Epithelial cell of prostate (primary cell): Measurements from ENCODE around the gene TDP1.
A peak's percentile ranks its signal among the peaks of the same experiment; 100 is the strongest.

Experiments used
- DNase-seq: peaks from one replicate; pipeline ENCODE4 v3.0.0-alpha.2; 2011; ENCODE audit warnings: low read depth, low spot score
- H3K27ac ChIP-seq: fragments of 450-650 bp; 2 replicates; pipeline ENCODE4 v1.5.1; 2017; ENCODE audit warnings: mild to moderate bottlenecking

The TDP1 gene

GRCh38 chr14:90039253-90040010, 83.7 kb downstream of the TDP1 start:
- no peak overlapping the region for H3K27ac ChIP-seq
- DNase-seq = no peak

- no peak for DNase-seq
- H3K27ac ChIP-seq = no peak overlapping the region
Observed at GRCh38 chr14:90040411-90040810, 84.7 kb downstream of the TDP1 start.

- DNase-seq = no peak
- no peak overlapping the region for H3K27ac ChIP-seq
Observed at GRCh38 chr14:90042496-90043252, 86.9 kb downstream of the TDP1 start.

GRCh38 chr14:90045616-90046015, 89.9 kb downstream of the TDP1 start:
- no peak for DNase-seq
- no peak overlapping the region for H3K27ac ChIP-seq

- DNase-seq = no peak
- no peak overlapping the region for H3K27ac ChIP-seq
Observed at GRCh38 chr14:90049390-90049789, 93.7 kb downstream of the TDP1 start.

GRCh38 chr14:90050271-90050670, 94.5 kb downstream of the TDP1 start:
- DNase-seq = no peak
- no peak overlapping the region for H3K27ac ChIP-seq

GRCh38 chr14:90053044-90053443, 97.3 kb downstream of the TDP1 start:
- no peak overlapping the region for H3K27ac ChIP-seq
- DNase-seq = no peak

GRCh38 chr14:90054803-90055202, 99.1 kb downstream of the TDP1 start:
- H3K27ac ChIP-seq = no peak overlapping the region
- DNase-seq = no peak

- H3K27ac ChIP-seq = no peak overlapping the region
- no peak for DNase-seq
Observed at GRCh38 chr14:90056826-90057225, 101.1 kb downstream of the TDP1 start.

- no peak overlapping the region for H3K27ac ChIP-seq
- no peak for DNase-seq
Observed at GRCh38 chr14:90058876-90059458, 103.2 kb downstream of the TDP1 start.

GRCh38 chr14:90060312-90060964, 104.7 kb downstream of the TDP1 start:
- DNase-seq = peak; percentile 29

GRCh38 chr14:90060965-90061684, 105.4 kb downstream of the TDP1 start:
- no peak overlapping the region for H3K27ac ChIP-seq
- DNase-seq = no peak

More at GRCh38 chr14:90060312-90060964, 104.7 kb downstream of the TDP1 start:
- no peak overlapping the region for H3K27ac ChIP-seq

GRCh38 chr14:90061685-90062126, 106.0 kb downstream of the TDP1 start, which contains the start of gene KCNK13:
Gene KCNK13, plus strand, starts transcription at chr14:90061994. Its CDS starts 212 bp downstream, at chr14:90062206.
- DNase-seq = no peak
- no peak within 1 kb of the TSS for H3K27ac ChIP-seq

GRCh38 chr14:90062127-90062794, 106.5 kb downstream of the TDP1 start:
- no peak overlapping the region for H3K27ac ChIP-seq
- DNase-seq = no peak

- no peak overlapping the region for H3K27ac ChIP-seq
- no peak for DNase-seq
Observed at GRCh38 chr14:90062822-90063539, 107.3 kb downstream of the TDP1 start.

GRCh38 chr14:90072350-90072749, 116.6 kb downstream of the TDP1 start:
- H3K27ac ChIP-seq = no peak overlapping the region
- DNase-seq = no peak

- DNase-seq = no peak
- H3K27ac ChIP-seq = no peak overlapping the region
Observed at GRCh38 chr14:90079576-90079975, 123.8 kb downstream of the TDP1 start.

- H3K27ac ChIP-seq = no peak overlapping the region
- no peak for DNase-seq
Observed at GRCh38 chr14:90087433-90087832, 131.7 kb downstream of the TDP1 start.

- H3K27ac ChIP-seq = no peak overlapping the region
- DNase-seq = no peak
Observed at GRCh38 chr14:90088176-90088575, 132.4 kb downstream of the TDP1 start.
